GM12873 (cell line): ENCODE data around the gene PMVK.

Experiments
- TF ChIP-seq, protein P1 (sequence below): IDR thresholded peaks from 2 replicates; pipeline ENCODE4 v1.5.1; 2012; ENCODE audit warnings: low read depth, mild to moderate bottlenecking, moderate library complexity, low read length, control low read depth; ENCODE audit not compliant: insufficient read depth; ENCODE audit errors: missing control alignments

PMVK gene

DNA sequence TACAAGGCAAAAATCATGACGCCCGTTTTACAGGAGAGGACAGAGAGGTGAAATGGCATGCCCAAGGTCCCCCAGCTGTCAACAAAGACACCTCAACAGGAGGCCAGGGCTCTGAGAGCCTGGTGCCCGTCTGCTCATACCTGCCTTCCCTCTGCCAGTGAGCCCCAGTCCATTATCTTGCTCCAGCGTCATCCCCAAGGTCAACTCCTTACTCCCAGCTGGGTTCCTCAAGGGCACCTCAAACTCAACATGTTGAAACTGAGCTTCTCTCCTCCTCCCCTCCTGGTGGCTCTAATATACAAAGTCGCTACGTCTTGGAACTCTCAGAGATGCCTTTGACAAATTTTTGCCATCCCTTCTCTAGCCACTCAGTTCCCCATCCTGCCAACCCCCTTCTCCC lies 16.1 kb upstream of the PMVK start:
- TF ChIP-seq, protein P1, sequence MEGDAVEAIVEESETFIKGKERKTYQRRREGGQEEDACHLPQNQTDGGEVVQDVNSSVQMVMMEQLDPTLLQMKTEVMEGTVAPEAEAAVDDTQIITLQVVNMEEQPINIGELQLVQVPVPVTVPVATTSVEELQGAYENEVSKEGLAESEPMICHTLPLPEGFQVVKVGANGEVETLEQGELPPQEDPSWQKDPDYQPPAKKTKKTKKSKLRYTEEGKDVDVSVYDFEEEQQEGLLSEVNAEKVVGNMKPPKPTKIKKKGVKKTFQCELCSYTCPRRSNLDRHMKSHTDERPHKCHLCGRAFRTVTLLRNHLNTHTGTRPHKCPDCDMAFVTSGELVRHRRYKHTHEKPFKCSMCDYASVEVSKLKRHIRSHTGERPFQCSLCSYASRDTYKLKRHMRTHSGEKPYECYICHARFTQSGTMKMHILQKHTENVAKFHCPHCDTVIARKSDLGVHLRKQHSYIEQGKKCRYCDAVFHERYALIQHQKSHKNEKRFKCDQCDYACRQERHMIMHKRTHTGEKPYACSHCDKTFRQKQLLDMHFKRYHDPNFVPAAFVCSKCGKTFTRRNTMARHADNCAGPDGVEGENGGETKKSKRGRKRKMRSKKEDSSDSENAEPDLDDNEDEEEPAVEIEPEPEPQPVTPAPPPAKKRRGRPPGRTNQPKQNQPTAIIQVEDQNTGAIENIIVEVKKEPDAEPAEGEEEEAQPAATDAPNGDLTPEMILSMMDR = no peak

DNA sequence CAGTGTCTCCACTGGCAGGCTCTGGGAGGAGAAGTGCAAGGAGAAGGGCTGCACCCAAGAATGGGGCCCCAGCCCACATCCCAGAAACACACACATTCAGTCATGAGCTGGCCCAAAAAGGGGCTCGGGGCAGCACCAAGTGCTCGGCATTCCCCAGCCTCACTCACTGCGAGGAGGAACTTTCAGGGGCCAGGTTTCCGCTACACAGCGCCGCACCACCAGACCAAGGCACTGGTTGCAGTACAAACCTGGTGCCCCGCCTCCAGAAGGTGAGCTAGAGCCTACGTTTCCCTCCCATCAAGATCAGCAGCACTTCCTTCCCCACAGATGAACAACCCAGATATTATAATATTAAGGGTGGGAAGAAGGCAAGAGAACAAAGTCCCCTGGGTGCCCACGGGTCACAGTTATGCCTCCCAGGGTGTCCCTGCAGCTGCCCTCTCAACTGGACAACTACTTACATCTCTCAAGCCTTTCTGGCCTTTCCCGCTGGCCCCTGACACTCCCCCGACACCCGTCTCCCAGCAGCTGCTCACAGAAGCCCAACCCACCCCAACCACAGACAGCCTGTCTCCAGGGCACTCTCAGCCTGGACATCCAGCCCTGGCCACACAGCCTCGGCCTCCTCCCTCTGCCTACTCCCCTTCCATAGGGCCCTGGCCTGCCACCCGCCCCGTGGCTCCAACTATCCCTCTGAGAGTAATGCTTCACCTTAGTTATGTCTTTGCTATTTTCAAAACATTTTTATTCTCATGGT lies 15.6 kb upstream of the PMVK start:
- TF ChIP-seq, protein P1 = no peak

DNA sequence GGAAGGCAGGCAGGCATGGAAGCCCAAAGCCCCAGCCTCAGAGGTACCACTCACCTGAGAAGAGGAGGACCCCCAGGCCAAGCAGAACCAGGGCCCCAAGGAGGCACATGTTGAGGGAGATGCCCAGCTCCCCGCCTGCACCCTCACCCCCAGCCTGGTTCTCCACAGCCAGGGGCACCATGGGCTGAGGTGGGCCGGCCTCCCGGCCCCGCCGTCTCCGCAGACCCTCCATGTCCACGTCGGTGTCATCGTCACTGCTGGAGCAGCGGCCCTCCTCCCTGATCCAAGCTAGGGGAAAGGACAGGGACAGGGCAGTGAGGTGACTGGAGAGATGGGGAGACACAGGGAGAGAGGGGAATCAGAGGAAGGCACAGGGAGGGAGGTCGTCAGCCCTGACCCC lies 11.6 kb upstream of the PMVK start:
- TF ChIP-seq, protein P1 = no peak

DNA sequence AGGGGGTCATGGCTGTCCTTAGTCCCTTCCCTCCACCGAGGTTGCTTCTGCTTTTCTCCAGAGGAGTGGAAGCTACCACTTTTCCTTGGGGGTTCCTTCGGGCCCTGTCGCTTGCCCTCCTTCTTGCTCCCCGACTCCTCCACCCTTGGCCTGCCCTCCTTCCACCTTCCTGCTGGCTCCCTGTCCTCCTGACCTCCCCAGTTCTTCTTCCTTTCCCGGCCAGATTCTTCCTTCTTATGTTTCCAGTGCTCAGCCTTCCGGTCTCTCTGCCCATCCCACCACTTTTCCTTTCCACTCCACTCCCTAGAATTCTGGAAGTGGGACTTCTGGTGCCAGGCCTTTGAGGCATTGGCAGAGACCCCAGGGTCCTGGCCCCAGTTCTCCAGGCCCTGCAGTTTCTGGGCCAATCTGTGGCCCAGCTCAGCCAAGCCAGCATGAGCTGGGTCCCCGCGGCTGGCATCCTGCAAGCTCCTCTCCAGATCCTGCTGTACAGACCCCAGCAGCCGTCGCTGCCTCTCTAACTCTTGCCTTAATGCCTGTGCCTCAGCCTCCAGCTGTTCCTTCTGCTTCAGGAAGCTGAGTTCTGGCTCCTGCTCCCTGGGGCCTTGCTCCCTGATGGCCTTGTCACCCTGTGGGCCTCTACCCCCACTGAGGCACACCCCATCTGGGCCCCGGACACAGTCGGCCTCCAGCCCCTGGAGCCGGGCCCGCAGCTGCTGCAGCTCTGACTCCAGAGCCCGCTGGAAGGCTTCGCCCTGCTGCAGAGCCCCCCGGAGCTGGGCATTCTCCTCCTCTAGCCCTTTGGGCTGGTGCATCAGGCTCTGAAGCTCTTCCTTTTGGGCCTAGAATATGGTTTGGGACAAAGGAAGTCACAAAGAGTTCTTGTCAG lies 9.7 kb upstream of the PMVK start:
- TF ChIP-seq, protein P1 = no peak

DNA sequence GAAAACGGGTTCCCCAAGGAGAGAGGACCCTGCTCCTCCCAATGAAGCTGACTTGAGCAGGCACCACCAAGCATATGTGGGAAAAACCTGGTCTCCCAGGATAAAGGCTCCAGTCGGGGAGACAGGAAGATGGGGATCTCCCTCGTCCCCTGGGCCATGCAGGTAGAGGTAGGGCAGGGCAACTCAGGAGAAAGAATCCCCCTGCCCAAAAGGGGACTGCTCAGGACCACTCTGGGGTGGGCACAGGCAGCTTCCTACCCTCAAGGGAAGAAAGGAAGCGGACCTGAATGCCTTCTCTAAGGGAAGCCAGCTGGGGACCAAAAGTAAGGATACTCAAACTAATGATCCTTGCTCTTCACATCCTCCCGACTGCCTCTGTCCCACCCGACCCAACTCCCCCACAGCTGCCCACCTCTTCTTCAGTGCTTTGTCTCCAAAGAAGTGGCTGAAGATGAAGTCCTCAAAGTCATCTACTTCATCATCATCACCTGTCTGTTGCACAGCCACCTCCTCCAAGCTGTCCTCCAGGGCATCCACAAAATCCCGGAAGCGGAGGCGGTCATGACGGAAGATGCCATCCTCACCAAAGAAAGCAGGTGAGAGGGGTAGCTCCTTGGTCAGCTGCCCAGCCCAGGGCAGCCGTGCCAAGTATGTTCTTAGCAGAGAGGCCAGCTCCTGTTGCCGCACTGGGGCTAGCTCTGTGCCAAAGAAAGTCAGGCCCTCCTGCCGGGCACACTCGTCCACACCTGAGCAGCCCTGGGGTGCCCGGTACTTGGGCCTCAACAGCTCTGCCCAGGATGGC lies 8.8 kb upstream of the PMVK start:
- TF ChIP-seq, protein P1 = no peak

DNA sequence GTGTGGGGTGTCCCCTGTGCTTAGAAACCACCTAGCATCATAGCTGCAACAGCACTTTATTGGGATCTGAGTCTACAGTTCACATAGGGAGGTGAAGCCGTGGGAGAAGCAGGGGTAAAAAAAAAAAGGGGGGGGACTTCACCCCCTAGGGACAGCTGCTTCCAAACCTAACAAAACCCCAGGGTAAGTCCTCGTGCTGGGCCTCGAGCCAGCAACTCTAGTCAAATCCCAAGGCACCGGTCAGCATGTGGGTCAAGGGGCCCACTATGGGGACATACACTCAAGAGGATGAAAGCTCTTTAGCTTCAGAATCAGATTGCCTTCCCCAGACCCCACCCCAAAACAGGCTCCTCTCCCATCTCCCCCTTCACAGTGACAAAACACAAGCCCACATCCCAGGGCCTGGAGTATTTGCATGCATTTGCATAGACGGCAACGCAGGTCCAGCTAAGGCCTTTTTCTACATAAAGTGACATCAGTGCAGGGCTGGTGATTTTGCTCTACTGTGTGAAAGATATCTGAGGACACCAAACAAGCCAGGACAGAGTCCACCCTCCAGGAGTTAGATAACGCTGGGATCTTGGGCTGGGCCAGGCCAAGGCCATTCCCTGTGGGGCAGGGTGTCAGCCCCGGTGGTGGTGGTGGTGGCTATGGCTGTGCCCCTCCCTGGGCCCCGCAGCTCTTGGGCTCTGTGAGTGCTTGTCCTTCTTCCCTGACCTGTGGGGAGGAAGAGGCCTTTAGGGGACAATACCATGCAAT lies 8.1 kb upstream of the PMVK start:
- TF ChIP-seq, protein P1 = no peak
